ENCODE data around the gene MAGI2. TPM values are rescaled to one million over a fixed set of nuclear protein-coding genes. Genes with fewer than 3 reads are reported as not detected.

Gene MAGI2
- polyA plus RNA-seq, 2 donors: 0.67 to 0.79 TPM

DNA sequence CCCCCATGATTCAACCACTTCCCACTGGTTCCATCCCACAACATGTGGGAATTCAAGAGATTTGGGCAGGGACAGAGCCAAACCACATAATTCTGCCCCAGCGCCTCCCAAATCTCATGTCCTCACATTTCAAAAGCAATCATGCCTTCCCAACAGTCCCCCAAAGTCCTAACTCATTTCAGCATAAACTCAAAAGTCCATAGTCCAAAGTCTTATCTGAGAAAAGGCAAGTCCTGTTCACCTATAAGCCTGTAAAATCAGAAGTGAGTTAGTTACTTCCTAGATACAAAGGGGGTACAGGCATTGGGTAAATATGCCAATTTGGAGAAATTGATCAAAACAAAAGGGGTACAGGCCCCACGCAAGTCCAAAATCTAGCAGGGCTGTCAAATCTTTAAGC, 272.9 kb downstream of the MAGI2 start:
- H3K9me3 ChIP-seq (ENCODE audit: control insufficient read depth in 2 of 2, insufficient read depth in 1 of 2, low read depth in 1 of 2, low read length in 1 of 2): no peaks in the 10 kb centered on the region
- WGBS, 2 donors: 48 to 66% methylated on average over 2 of the region's 2 CpGs
- H3K27me3 ChIP-seq (ENCODE audit: control insufficient read depth in 1 of 2, insufficient read depth in 2 of 2, low read length in 2 of 2): no peaks in the 10 kb centered on the region
- no peaks in the 10 kb centered on the region for H3K36me3 ChIP-seq (ENCODE audit: control insufficient read depth in 2 of 2, insufficient read depth in 2 of 2, low read length in 1 of 2)
- no peak overlapping the region for H3K4me3 ChIP-seq (ENCODE audit: low read depth in 1 of 2, low read length in 2 of 2)
- H3K27ac ChIP-seq (ENCODE audit: low read depth in 2 of 2, low read length in 1 of 2): no peak overlapping the region
- no peaks in the 10 kb centered on the region for H3K4me1 ChIP-seq (ENCODE audit: control insufficient read depth in 2 of 2, insufficient read depth in 2 of 2, low read length in 1 of 2)

DNA sequence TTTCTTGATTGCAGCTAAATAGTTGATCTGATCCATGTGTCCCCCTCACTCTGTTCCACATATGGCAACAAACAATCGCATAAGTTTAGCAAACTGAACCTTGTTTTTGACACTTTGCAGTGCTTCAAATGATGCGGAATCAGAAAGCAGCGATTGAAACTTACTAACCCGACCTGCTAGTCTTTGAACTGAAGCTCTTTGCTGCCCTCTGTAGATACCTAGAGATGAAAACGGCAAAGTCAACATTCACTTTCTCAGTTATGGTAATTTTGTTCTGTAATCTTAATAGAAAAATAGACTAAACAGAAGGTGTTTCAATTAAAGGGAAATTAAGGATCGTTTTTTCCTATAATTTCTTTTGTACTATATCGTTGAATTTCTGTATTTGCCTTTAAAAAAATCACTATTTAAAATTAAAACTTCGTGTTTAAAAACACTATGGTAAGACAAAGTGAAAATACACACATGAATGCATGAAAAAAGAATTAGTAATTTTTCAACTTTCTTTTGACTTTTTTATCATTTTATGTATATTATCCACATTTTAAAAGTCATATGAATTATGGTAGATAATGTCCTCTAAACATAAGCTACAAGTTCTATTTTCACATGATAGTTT, 276.5 kb downstream of the MAGI2 start:
- 11 to 13% methylated on average over 8 of the region's 8 CpGs for WGBS, 2 donors
- no peak overlapping the region for H3K27ac ChIP-seq (ENCODE audit: low read depth in 2 of 2, low read length in 1 of 2)
- H3K36me3 ChIP-seq (ENCODE audit: control insufficient read depth in 2 of 2, insufficient read depth in 2 of 2, low read length in 1 of 2): no peaks in the 10 kb centered on the region
- H3K9me3 ChIP-seq (ENCODE audit: control insufficient read depth in 2 of 2, insufficient read depth in 1 of 2, low read depth in 1 of 2, low read length in 1 of 2): no peaks in the 10 kb centered on the region
- no peaks in the 10 kb centered on the region for H3K4me1 ChIP-seq (ENCODE audit: control insufficient read depth in 2 of 2, insufficient read depth in 2 of 2, low read length in 1 of 2)
- H3K27me3 ChIP-seq (ENCODE audit: control insufficient read depth in 1 of 2, insufficient read depth in 2 of 2, low read length in 2 of 2): no peaks in the 10 kb centered on the region
- H3K4me3 ChIP-seq (ENCODE audit: low read depth in 1 of 2, low read length in 2 of 2): no peak overlapping the region

DNA sequence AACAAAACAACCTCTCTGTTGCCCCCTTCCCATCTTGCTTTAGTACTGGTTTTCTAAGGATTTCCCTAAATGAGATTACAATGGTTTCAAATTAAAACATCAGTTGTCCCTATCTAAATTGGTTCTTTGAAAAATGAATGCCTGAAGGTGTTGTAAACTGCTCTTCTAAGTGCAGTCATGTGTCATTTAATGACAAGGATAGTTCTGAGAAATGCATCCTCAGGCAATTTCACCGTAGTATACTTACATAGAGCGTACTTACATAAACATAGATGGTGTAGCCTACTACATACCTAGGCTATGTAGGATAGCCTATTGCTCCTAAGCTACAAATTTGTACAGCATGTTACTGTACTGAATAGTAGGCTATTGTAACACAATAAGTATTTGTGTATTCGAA, 278.1 kb downstream of the MAGI2 start:
- no peaks in the 10 kb centered on the region for H3K36me3 ChIP-seq (ENCODE audit: control insufficient read depth in 2 of 2, insufficient read depth in 2 of 2, low read length in 1 of 2)
- H3K27ac ChIP-seq (ENCODE audit: low read depth in 2 of 2, low read length in 1 of 2): no peak overlapping the region
- H3K9me3 ChIP-seq (ENCODE audit: control insufficient read depth in 2 of 2, insufficient read depth in 1 of 2, low read depth in 1 of 2, low read length in 1 of 2): no peaks in the 10 kb centered on the region
- 81 to 87% methylated on average over 3 of the region's 3 CpGs for WGBS, 2 donors
- no peak overlapping the region for H3K4me3 ChIP-seq (ENCODE audit: low read depth in 1 of 2, low read length in 2 of 2)
- no peaks in the 10 kb centered on the region for H3K27me3 ChIP-seq (ENCODE audit: control insufficient read depth in 1 of 2, insufficient read depth in 2 of 2, low read length in 2 of 2)
- H3K4me1 ChIP-seq (ENCODE audit: control insufficient read depth in 2 of 2, insufficient read depth in 2 of 2, low read length in 1 of 2): no peaks in the 10 kb centered on the region

DNA sequence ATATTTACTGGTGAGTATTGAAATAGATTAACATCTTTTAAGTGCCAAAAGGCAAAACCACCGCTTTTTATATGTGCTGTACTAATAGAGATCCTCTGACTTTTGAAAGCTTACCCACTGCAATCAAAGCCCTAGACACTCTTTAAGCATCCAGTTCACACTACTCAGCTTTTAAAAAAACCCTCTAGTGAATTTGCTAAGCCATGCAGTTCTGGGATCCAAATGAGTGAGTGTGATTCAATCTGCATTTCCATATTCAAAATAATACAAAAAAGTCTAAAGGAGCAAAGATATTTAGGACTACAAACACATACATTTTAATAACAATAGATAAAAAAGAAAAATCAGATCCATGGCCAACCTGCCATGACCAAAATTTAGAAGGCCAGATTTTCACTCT, 288.2 kb downstream of the MAGI2 start:
- 89 to 90% methylated on average over 1 of the region's 1 CpG for WGBS, 2 donors
- Histone ChIP-seq H3K36me3 (ENCODE audit: control insufficient read depth in 2 of 2, insufficient read depth in 2 of 2, low read length in 1 of 2) (no peaks in the 10 kb centered on the region), H3K9me3 (ENCODE audit: control insufficient read depth in 2 of 2, insufficient read depth in 1 of 2, low read depth in 1 of 2, low read length in 1 of 2) (no peaks in the 10 kb centered on the region), H3K4me3 (ENCODE audit: low read depth in 1 of 2, low read length in 2 of 2) (no peak overlapping the region), H3K27me3 (ENCODE audit: control insufficient read depth in 1 of 2, insufficient read depth in 2 of 2, low read length in 2 of 2) (no peaks in the 10 kb centered on the region), H3K27ac (ENCODE audit: low read depth in 2 of 2, low read length in 1 of 2) (no peak overlapping the region), H3K4me1 (ENCODE audit: control insufficient read depth in 2 of 2, insufficient read depth in 2 of 2, low read length in 1 of 2) (no peaks in the 10 kb centered on the region)

DNA sequence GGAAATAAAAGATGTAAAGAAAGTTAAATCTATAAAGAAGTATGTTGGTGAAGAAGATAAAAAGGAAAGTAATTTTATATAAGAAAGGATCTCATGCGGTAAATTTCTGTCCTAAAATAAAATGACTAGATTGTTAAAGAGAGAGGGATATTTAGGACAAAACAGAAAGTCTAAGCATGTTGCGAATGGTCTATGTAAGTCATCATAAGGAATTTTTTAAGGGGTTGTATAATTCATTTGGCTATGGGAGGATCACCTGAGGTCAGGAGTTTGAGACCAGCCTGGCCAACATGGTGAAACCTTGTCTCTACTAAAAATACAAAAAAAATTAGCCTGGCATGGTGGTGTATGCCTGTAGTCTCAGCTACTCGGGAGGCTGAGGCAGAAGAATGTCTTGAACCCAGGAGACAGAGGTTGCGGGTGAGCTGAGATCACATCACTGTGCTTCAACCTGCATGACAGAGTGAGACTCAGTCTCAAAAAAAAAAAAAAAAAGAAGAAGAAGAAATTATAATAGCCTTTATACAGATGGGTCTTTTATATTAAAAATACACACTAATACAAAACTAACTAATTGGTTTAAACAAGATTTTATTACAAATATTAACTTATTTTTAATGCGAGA, 294.3 kb downstream of the MAGI2 start:
- H3K36me3 ChIP-seq (ENCODE audit: control insufficient read depth in 2 of 2, insufficient read depth in 2 of 2, low read length in 1 of 2): no peaks in the 10 kb centered on the region
- H3K9me3 ChIP-seq (ENCODE audit: control insufficient read depth in 2 of 2, insufficient read depth in 1 of 2, low read depth in 1 of 2, low read length in 1 of 2): no peaks in the 10 kb centered on the region
- no peaks in the 10 kb centered on the region for H3K27me3 ChIP-seq (ENCODE audit: control insufficient read depth in 1 of 2, insufficient read depth in 2 of 2, low read length in 2 of 2)
- H3K4me3 ChIP-seq (ENCODE audit: low read depth in 1 of 2, low read length in 2 of 2): no peak overlapping the region
- H3K4me1 ChIP-seq (ENCODE audit: control insufficient read depth in 2 of 2, insufficient read depth in 2 of 2, low read length in 1 of 2): no peaks in the 10 kb centered on the region
- 92 to 94% methylated on average over 5 of the region's 5 CpGs for WGBS, 2 donors
- H3K27ac ChIP-seq (ENCODE audit: low read depth in 2 of 2, low read length in 1 of 2): no peak overlapping the region

DNA sequence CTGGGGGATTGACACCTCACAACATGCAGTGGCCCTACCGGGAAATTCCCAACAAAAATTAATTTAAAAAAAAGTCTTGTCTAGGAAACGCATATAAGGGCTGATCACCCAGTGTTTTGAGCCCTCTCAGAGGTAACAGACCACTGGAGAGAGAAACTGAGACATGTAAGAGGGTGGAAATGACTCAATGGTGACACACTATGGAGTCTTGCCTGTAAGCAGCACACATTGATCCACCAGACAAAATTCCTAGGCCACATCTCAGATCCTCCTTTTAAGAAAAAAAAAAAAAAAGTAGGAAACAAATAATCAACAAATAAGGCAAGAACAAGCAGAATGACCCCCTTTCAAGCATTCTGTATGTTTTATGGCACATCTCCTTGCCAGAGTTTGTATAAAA, 296.2 kb downstream of the MAGI2 start:
- Histone ChIP-seq H3K9me3 (ENCODE audit: control insufficient read depth in 2 of 2, insufficient read depth in 1 of 2, low read depth in 1 of 2, low read length in 1 of 2) (no peaks in the 10 kb centered on the region), H3K36me3 (ENCODE audit: control insufficient read depth in 2 of 2, insufficient read depth in 2 of 2, low read length in 1 of 2) (no peaks in the 10 kb centered on the region), H3K4me3 (ENCODE audit: low read depth in 1 of 2, low read length in 2 of 2) (no peak overlapping the region), H3K27ac (ENCODE audit: low read depth in 2 of 2, low read length in 1 of 2) (no peak overlapping the region), H3K4me1 (ENCODE audit: control insufficient read depth in 2 of 2, insufficient read depth in 2 of 2, low read length in 1 of 2) (no peaks in the 10 kb centered on the region), H3K27me3 (ENCODE audit: control insufficient read depth in 1 of 2, insufficient read depth in 2 of 2, low read length in 2 of 2) (no peaks in the 10 kb centered on the region)
- 87 to 90% methylated on average over 2 of the region's 2 CpGs for WGBS, 2 donors

DNA sequence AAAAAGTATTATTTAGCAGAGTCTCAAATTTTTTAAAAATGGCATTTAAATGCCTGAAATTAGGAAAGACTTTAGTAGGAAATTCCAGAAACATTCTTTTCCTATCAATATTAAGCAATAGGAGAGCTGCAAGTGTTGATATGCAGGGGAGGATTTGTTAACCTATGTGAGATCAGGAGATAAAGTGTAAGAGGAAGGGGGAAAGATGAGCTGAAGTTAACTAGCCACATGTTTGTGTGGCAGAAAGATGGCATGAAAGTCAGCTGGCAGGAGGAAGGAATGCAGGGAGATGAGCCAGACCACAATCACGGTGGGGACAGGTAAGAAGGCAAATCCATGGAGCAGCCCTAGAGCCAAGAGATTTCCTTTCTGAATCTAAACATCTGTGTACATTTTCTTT, 303.6 kb downstream of the MAGI2 start:
- Histone ChIP-seq H3K4me1 (ENCODE audit: control insufficient read depth in 2 of 2, insufficient read depth in 2 of 2, low read length in 1 of 2) (no peaks in the 10 kb centered on the region), H3K36me3 (ENCODE audit: control insufficient read depth in 2 of 2, insufficient read depth in 2 of 2, low read length in 1 of 2) (no peaks in the 10 kb centered on the region), H3K27ac (ENCODE audit: low read depth in 2 of 2, low read length in 1 of 2) (no peak overlapping the region), H3K9me3 (ENCODE audit: control insufficient read depth in 2 of 2, insufficient read depth in 1 of 2, low read depth in 1 of 2, low read length in 1 of 2) (no peaks in the 10 kb centered on the region), H3K27me3 (ENCODE audit: control insufficient read depth in 1 of 2, insufficient read depth in 2 of 2, low read length in 2 of 2) (no peaks in the 10 kb centered on the region), H3K4me3 (ENCODE audit: low read depth in 1 of 2, low read length in 2 of 2) (no peak overlapping the region)
- WGBS, 2 donors: 38 to 41% methylated on average over 1 of the region's 1 CpG

DNA sequence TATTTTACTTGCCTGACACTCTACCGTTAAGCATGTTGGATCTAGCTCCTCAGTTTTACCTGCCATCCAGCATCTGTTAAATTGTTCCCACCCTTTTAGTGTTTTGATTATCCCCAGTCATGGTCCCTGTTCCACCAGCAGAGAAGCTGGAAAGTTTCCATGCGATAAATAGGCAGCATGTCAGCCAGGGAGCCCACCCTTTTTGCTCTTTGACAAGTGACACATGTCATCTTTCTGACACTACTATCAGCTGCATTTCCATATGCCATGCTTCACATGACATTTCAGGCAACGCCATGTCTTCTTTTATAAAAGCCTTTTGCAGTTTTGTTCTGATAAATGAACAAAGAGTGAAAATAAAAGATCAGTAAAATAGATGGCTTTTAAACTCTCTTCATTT, 310.8 kb downstream of the MAGI2 start:
- no peak overlapping the region for H3K4me3 ChIP-seq (ENCODE audit: low read depth in 1 of 2, low read length in 2 of 2)
- 68 to 80% methylated on average over 3 of the region's 3 CpGs for WGBS, 2 donors
- no peak overlapping the region for H3K27ac ChIP-seq (ENCODE audit: low read depth in 2 of 2, low read length in 1 of 2)
- H3K36me3 ChIP-seq (ENCODE audit: control insufficient read depth in 2 of 2, insufficient read depth in 2 of 2, low read length in 1 of 2): no peaks in the 10 kb centered on the region
- no peaks in the 10 kb centered on the region for H3K4me1 ChIP-seq (ENCODE audit: control insufficient read depth in 2 of 2, insufficient read depth in 2 of 2, low read length in 1 of 2)
- H3K27me3 ChIP-seq (ENCODE audit: control insufficient read depth in 1 of 2, insufficient read depth in 2 of 2, low read length in 2 of 2): no peaks in the 10 kb centered on the region
- no peaks in the 10 kb centered on the region for H3K9me3 ChIP-seq (ENCODE audit: control insufficient read depth in 2 of 2, insufficient read depth in 1 of 2, low read depth in 1 of 2, low read length in 1 of 2)

DNA sequence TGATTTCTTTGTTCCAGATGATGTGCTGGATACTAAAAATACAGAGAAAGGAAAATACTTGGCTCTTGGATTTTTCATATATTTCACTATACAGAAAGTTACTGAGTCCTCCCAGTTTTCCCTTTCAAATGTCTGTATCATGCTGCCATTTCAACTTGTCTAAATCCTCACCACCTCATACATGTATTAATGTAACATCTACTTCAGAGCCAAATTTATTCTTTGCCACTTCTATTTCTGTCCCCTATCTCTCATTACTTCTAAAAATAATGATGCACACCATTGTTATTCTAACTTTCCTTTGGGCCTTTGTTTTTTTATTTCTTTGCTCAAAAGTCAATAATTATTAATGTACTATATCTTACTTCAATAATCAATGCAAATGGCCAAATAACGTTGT, 312.2 kb downstream of the MAGI2 start:
- no peaks in the 10 kb centered on the region for H3K4me1 ChIP-seq (ENCODE audit: control insufficient read depth in 2 of 2, insufficient read depth in 2 of 2, low read length in 1 of 2)

DNA sequence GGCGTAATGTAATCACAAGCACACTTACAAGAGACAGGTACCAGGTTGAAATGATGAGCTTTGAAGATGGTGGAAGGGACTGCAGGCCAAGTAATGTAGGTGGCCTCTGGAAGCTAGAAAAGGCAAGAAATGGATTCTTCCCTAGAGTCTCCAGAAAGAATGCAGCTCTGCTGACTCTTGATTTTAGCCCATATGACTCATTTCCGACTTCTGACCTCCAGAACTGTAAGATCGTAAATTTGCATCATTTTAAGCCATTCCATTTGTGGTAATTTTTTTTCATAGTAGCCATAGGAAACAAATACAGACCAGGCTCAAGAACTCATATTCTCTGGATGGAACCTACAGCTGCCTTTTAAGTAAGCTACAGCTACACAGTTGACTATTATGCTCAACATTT, 315.5 kb downstream of the MAGI2 start:
- no peaks in the 10 kb centered on the region for H3K36me3 ChIP-seq (ENCODE audit: control insufficient read depth in 2 of 2, insufficient read depth in 2 of 2, low read length in 1 of 2)
- H3K9me3 ChIP-seq (ENCODE audit: control insufficient read depth in 2 of 2, insufficient read depth in 1 of 2, low read depth in 1 of 2, low read length in 1 of 2): no peaks in the 10 kb centered on the region
- no peak overlapping the region for H3K4me3 ChIP-seq (ENCODE audit: low read depth in 1 of 2, low read length in 2 of 2)
- H3K4me1 ChIP-seq (ENCODE audit: control insufficient read depth in 2 of 2, insufficient read depth in 2 of 2, low read length in 1 of 2): no peaks in the 10 kb centered on the region
- 88 to 91% methylated on average over 3 of the region's 3 CpGs for WGBS, 2 donors
- H3K27ac ChIP-seq (ENCODE audit: low read depth in 2 of 2, low read length in 1 of 2): no peak overlapping the region
- no peaks in the 10 kb centered on the region for H3K27me3 ChIP-seq (ENCODE audit: control insufficient read depth in 1 of 2, insufficient read depth in 2 of 2, low read length in 2 of 2)

More for the DNA sequence above, 312.2 kb downstream of the MAGI2 start:
- Histone ChIP-seq H3K4me3 (ENCODE audit: low read depth in 1 of 2, low read length in 2 of 2) (no peak overlapping the region), H3K36me3 (ENCODE audit: control insufficient read depth in 2 of 2, insufficient read depth in 2 of 2, low read length in 1 of 2) (no peaks in the 10 kb centered on the region), H3K27me3 (ENCODE audit: control insufficient read depth in 1 of 2, insufficient read depth in 2 of 2, low read length in 2 of 2) (no peaks in the 10 kb centered on the region), H3K27ac (ENCODE audit: low read depth in 2 of 2, low read length in 1 of 2) (no peak overlapping the region), H3K9me3 (ENCODE audit: control insufficient read depth in 2 of 2, insufficient read depth in 1 of 2, low read depth in 1 of 2, low read length in 1 of 2) (no peaks in the 10 kb centered on the region)
- 59 to 64% methylated on average over 1 of the region's 1 CpG for WGBS, 2 donors
